A549 (cell line): ENCODE data around the gene MRPL23. TPM values are rescaled to one million over a fixed set of nuclear protein-coding genes. Genes with fewer than 3 reads are reported as not detected.

Source experiments
- ATAC-seq, 2 experiments: fragments of 200-7000 bp in 1 of 2; fragments of >200 bp in 1 of 2; cut with Nextera tagmentation in 1 of 2; cut with Tn5 transposase in 1 of 2; 3 replicates each; pipeline versions ENCODE4 v1.8.0 to v1.9.1; 2018 to 2020; ENCODE audit warnings: mild to moderate bottlenecking in 1 of 2, moderate library complexity in 1 of 2
- CTCF ChIA-PET: fragments of 300-600 bp; sonication (Branson Sonifier 250); formaldehyde crosslinking; extraction: SDS; loops from one replicate; lab custom pipeline; 2021; ENCODE audit warnings: antibody characterized with exemption, inconsistent platforms; lab: Yijun Ruan, JAX
- POLR2A ChIA-PET: fragments of 350-600 bp; formaldehyde crosslinking; extraction: SDS; loops from one replicate; lab custom pipeline; 2021; ENCODE audit warnings: antibody characterized with exemption, inconsistent platforms; lab: Yijun Ruan, JAX
- DNase-seq, 2 experiments: peaks; one replicate each; pipeline versions ENCODE4 v3.0.0 to v3.0.0-alpha.2; 2011 to 2016; ENCODE audit warnings: low read depth in 1 of 2, low spot score in 1 of 2
- FAIRE-seq: peaks from 2 replicates; lab custom pipeline; 2011; peaks lifted over from hg19 to GRCh38; lab: Jason Lieb, UNC
- H3K27ac ChIP-seq, 2 experiments: fragments of >200 bp; sonication (Bioruptor Twin); formaldehyde crosslinking; 3 replicates each; pipeline ENCODE4 v1.5.1; 2016 to 2017
- H3K4me1 ChIP-seq: fragments of >200 bp; sonication (Bioruptor Twin); formaldehyde crosslinking; 3 replicates; pipeline ENCODE4 v1.6.1; 2016
- H3K4me2 ChIP-seq: fragments of >200 bp; sonication (Bioruptor Twin); formaldehyde crosslinking; 3 replicates; pipeline ENCODE4 v1.6.1; 2016
- H3K4me3 ChIP-seq: fragments of >200 bp; sonication (Bioruptor Twin); formaldehyde crosslinking; 3 replicates; pipeline ENCODE4 v1.5.1; 2016
- H3K9me3 ChIP-seq: fragments of >200 bp; sonication (Bioruptor Twin); formaldehyde crosslinking; 3 replicates; pipeline ENCODE4 v1.6.1; 2016
- BCL3 ChIP-seq: fragments of >200 bp; sonication (Bioruptor Twin); formaldehyde crosslinking; IDR thresholded peaks from 3 replicates; pipeline ENCODE4 v1.6.1; 2016
- BHLHE40 ChIP-seq: IDR thresholded peaks from 2 replicates; pipeline ENCODE4 v1.6.1; 2012; ENCODE audit warnings: low read depth, low read length, inconsistent platforms
- CBX8 ChIP-seq: fragments of 200-600 bp; sonication (generic); IDR thresholded peaks from 2 replicates; pipeline ENCODE4 v1.6.1; 2016
- EHF ChIP-seq: fragments of 250-450 bp; sonication (Bioruptor Pico); IDR thresholded peaks from 2 replicates; pipeline ENCODE4 v1.5.0; 2020; ENCODE audit warnings: mild to moderate bottlenecking
- ELK1 ChIP-seq: fragments of 150-350 bp; IDR thresholded peaks from 2 replicates; pipeline ENCODE4 v1.6.1; 2014; ENCODE audit warnings: low read depth, mild to moderate bottlenecking, low read length
- ESRRA ChIP-seq: fragments of 150-350 bp; IDR thresholded peaks from 2 replicates; pipeline ENCODE4 v1.6.1; 2014; ENCODE audit warnings: mild to moderate bottlenecking, low read length, borderline replicate concordance
- GATA3 ChIP-seq: IDR thresholded peaks from 2 replicates; pipeline ENCODE4 v1.6.1; 2012; ENCODE audit warnings: borderline replicate concordance
- HOXA7 ChIP-seq: fragments of 250-450 bp; sonication (Bioruptor Pico); IDR thresholded peaks from 2 replicates; pipeline ENCODE4 v1.5.0; 2020; ENCODE audit warnings: mild to moderate bottlenecking, moderate library complexity
- JUN ChIP-seq, 2 experiments: fragments of >200 bp; sonication (Bioruptor Twin); formaldehyde crosslinking; IDR thresholded peaks; 2 replicates in 1 of 2; 3 replicates in 1 of 2; pipeline ENCODE4 v1.6.1; 2016 to 2017
- JUNB ChIP-seq: fragments of >200 bp; sonication (Bioruptor Twin); formaldehyde crosslinking; IDR thresholded peaks from 2 replicates; pipeline ENCODE4 v1.6.1; 2016
- KDM5A ChIP-seq: fragments of 200-600 bp; sonication (generic); IDR thresholded peaks from 2 replicates; pipeline ENCODE4 v1.6.1; 2016; ENCODE audit warnings: antibody characterized with exemption, mild to moderate bottlenecking
- MAFK ChIP-seq: fragments of 450-650 bp; IDR thresholded peaks from 2 replicates; pipeline ENCODE4 v1.6.1; 2014; ENCODE audit not compliant: partially characterized antibody
- MYC ChIP-seq: IDR thresholded peaks from 2 replicates; pipeline ENCODE4 v1.6.1; 2012; ENCODE audit warnings: mild to moderate bottlenecking, inconsistent platforms, low read length, improper control_type of control experiment, borderline replicate concordance
- POLR2AphosphoS2 ChIP-seq: conservative IDR thresholded peaks from 2 replicates; pipeline ENCODE4 v1.6.1; 2012; ENCODE audit warnings: low read length, improper control_type of control experiment, inconsistent platforms
- RFX5 ChIP-seq: fragments of 450-650 bp; IDR thresholded peaks from 2 replicates; pipeline ENCODE4 v1.7.1; 2014; ENCODE audit warnings: antibody characterized with exemption, mild to moderate bottlenecking, moderate library complexity
- SREBF2 ChIP-seq: fragments of 450-650 bp; IDR thresholded peaks from 2 replicates; pipeline ENCODE4 v1.6.1; 2014; ENCODE audit warnings: mild to moderate bottlenecking, moderate library complexity
- ZFP36 ChIP-seq: fragments of 450-650 bp; IDR thresholded peaks from 2 replicates; pipeline ENCODE4 v1.6.1; 2014; ENCODE audit warnings: borderline replicate concordance; ENCODE audit not compliant: partially characterized antibody
- WGBS: methylation state at CpG from one replicate; pipeline ENCODE4 v1.1.6; 2017; ENCODE audit errors: missing lambda C conversion rate; 5-methylcytosine and 5-hydroxymethylcytosine counted together
- polyA plus RNA-seq, 4 experiments: library from polyadenylated mRNA; depleted of rRNA in 3 of 4; stranded (reverse); fragments of >200 nt; fragmentation: RNase III in 1 of 4; extraction: RNeasy Plus Mini Kit Qiagen cat#74134 plus additional on column Dnase treatment in 1 of 4; gene quantifications; 2 replicates in 3 of 4; 3 replicates in 1 of 4; pipeline ENCODE4 v1.2.3, GENCODE V29; 2011 to 2017
- TF ChIP-seq, protein P1 (sequence below): fragments of 250-450 bp; sonication (Bioruptor Pico); IDR thresholded peaks from 2 replicates; pipeline ENCODE4 v1.5.0; 2021; ENCODE audit warnings: mild to moderate bottlenecking, moderate library complexity, borderline replicate concordance
- TF ChIP-seq, protein P2 (sequence below): IDR thresholded peaks from 2 replicates; pipeline ENCODE4 v1.6.1; 2012; ENCODE audit warnings: low read depth, borderline replicate concordance
- TF ChIP-seq, protein P3 (sequence below): IDR thresholded peaks from 2 replicates; pipeline ENCODE4 v1.6.1; 2012

Gene MRPL23
- polyA plus RNA-seq, 2 of the 4 experiments (the other 2 are of a cell fraction): 77.7 to 160 TPM

DNA sequence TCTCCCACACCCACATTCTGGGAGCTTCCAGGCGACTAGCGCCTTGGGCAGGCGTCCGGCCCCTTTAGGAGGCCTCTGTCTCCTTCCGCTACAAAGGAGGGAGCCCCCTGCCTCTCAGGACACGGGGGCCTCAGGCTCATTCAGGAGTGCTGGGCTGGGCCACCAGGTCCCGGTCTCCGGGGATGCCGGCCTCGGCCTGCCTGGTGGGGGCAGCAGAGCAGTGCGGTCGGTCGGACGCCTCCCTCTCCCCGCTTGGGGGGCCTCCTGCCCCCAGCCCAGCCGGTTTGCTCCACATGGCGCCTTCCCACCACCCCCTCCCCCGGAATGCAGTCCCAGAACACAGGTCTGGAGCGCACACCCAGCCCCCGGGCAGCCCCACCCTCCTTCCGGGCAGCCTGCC lies 21.9 kb downstream of the MRPL23 start (continued):
- no peak for TF ChIP-seq BCL3
- TF ChIP-seq, protein P1, sequence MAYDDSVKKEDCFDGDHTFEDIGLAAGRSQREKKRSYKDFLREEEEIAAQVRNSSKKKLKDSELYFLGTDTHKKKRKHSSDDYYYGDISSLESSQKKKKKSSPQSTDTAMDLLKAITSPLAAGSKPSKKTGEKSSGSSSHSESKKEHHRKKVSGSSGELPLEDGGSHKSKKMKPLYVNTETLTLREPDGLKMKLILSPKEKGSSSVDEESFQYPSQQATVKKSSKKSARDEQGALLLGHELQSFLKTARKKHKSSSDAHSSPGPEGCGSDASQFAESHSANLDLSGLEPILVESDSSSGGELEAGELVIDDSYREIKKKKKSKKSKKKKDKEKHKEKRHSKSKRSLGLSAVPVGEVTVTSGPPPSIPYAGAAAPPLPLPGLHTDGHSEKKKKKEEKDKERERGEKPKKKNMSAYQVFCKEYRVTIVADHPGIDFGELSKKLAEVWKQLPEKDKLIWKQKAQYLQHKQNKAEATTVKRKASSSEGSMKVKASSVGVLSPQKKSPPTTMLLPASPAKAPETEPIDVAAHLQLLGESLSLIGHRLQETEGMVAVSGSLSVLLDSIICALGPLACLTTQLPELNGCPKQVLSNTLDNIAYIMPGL (CRISPR knock-in tag): no peak
- no peak for TF ChIP-seq ESRRA

DNA sequence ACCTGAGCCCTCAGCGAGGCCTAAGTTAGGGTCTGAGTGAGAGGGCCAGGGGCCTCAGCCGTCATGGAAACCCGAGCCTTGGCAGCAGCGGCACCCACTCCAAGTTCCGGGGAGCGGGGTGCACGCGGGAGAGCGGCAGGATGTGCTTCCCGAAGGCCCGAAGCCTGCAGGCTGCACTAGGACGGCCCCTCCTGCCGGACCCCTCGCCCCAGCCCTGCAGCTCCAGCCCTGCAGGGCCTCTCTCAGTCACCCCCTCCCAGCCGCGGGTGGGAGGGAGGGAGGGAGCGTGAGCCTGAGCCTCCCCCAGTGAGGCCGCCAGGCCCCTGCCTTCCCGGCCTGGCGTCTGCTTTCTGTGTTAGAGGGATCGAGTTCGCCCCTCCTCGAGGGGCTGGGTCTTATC lies 22.6 kb downstream of the MRPL23 start:
- H3K4me3 ChIP-seq: no peak overlapping the region
- no peak overlapping the region for H3K4me2 ChIP-seq
- ChIA-PET POLR2A (no interaction called here), CTCF (interaction anchor here (0.7 to 28.2 kb wide), 8 partner anchors 12 to 317 kb away, joined by 3 to 554 read pairs (median 3); no protein-coding TSS in a partner anchor)
- FAIRE-seq (no peak), DNase-seq (no peak), ATAC-seq (no peak)
- no peak overlapping the region for H3K27ac ChIP-seq
- no CpG with 5 or more reads among the region's 23 CpGs for WGBS
- no peaks in the 10 kb centered on the region for H3K9me3 ChIP-seq
- no peaks in the 10 kb centered on the region for H3K4me1 ChIP-seq
- no peak for TF ChIP-seq RFX5
- TF ChIP-seq POLR2AphosphoS2: no peak
- no peak for TF ChIP-seq SREBF2
- no peak for TF ChIP-seq ELK1
- TF ChIP-seq ESRRA: no peak
- TF ChIP-seq CBX8: no peak
- TF ChIP-seq, protein P1 (CRISPR knock-in tag): no peak
- TF ChIP-seq, protein P2, sequence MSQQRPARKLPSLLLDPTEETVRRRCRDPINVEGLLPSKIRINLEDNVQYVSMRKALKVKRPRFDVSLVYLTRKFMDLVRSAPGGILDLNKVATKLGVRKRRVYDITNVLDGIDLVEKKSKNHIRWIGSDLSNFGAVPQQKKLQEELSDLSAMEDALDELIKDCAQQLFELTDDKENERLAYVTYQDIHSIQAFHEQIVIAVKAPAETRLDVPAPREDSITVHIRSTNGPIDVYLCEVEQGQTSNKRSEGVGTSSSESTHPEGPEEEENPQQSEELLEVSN: no peak
- TF ChIP-seq JUNB: no peak
- no peak for TF ChIP-seq MAFK
- no peak for TF ChIP-seq BHLHE40
- no peak for TF ChIP-seq HOXA7
- no peak for TF ChIP-seq KDM5A
- no peak for TF ChIP-seq MYC
- no peak for TF ChIP-seq JUN (IDR thresholded peaks at IDR 0.05)
- no peak for TF ChIP-seq ZFP36
- no peak for TF ChIP-seq EHF (CRISPR knock-in tag)
- TF ChIP-seq GATA3: no peak
- TF ChIP-seq, protein P3, sequence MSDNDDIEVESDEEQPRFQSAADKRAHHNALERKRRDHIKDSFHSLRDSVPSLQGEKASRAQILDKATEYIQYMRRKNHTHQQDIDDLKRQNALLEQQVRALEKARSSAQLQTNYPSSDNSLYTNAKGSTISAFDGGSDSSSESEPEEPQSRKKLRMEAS: no peak
- TF ChIP-seq, all 56 proteins: peak for 0
